ENCODE results near the gene ADGRG4.
"Not testable (repeated sequence)": the region's sequence is repeated elsewhere in the genome, so short reads cannot be mapped to it uniquely, and the experiment has no call there.

Gene ADGRG4

DNA sequence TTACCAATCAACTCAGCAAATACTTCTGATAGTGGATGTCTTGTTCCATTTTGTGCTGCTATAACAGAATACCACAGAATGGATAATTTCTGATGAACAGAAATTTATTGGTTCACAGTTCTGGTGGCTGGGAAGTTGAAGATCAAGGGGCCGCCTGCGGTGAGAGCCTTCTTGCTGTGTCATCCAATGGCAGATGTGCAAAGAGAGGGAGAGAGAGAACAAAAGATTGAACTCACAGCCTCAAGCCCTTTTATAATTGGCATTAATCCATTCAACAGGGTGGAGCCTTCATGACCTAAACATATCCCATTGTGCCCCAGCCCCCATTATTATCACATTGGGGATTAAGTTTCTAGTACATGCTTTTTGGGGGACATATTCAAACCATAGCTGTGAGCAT lies 86.1 kb downstream of the ADGRG4 start:
- FAIRE-seq: no peak

DNA sequence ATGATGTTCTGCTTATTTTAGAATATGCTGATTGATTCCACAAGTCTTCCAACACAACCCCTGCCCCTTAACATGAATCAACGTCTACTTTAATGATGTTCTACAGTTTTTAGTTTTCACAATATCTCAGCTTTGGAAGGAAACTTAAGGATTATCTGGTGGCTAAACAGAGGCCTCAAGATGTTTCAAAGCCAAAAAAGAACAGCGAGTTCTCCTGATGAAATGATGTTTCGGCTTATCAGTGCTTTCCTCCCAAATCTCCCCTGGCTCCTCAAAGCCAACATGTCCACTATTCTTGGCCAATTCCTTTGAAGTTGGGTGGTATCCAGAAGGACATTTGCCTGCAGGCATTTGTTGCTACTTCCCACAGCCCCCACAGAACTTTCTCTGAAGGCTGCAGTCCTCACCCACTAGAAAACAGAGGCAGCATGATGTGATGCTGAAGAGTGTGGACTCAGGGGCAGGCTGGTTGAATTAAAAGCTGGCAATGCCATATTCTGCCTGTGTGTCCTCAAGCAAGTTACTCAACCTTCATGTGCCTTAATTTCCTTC lies 87.3 kb downstream of the ADGRG4 start:
- no peak for FAIRE-seq

DNA sequence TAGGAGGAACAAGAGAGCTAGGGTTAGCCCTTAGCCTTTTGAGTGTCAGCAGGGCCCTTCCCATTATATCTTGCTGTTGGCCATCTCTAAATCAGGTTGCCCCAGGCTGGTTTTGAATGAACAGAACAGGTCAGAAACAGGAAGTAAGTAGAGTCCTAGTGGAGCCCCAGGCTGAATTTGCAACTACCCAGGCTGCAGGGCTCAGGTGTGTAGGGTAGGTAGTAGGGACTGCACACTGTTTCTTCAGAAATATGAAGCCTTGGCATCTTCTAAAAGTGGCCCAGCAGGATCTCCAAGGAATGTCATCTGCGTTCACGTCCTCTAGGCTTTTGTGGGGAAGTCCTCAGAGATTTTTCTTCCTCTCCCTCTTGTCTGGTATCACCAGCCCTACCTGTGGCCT lies 90.2 kb downstream of the ADGRG4 start:
- FAIRE-seq: no peak

- FAIRE-seq: no peak
Observed at GRCh38 chrX:136395271-136395670, 94.5 kb downstream of the ADGRG4 start.

DNA sequence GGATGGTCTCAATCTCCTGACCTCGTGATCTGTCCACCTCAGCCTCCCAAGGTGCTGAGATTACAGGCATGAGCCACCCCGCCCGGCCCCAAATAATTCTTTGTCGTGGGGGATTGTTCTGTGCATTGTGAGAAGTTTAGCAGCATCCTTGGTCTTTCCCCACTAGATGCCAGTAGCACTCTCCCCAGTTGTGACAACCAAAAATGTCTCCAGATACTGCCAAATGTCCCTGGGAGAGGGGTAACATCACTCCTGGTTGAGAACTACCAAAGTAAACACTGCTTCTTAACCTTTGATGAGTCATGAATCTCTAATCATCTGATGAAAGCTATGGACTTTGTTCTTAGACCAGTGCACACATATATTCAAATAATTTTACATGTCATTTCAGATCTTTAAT lies 96.2 kb downstream of the ADGRG4 start:
- no peak for FAIRE-seq

DNA sequence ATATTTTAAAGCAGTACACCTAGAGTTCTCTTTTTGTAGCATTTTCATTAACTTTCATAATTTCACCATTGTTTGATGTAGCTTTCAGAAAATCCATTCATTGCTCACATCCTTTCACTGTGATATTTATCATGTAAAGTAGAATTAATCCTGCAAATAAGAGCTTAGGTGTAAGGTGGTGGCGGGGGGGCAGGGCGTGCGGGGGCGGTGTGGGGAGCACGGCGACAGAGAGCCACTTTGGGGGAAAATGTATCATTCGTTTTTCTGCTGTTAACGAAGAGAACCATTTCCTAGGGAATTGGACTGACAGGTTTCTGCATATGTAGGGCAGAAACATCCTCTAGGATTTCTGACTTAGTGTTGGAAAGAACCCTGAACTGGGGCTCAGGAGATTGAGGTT lies 104.4 kb downstream of the ADGRG4 start:
- no peak for FAIRE-seq

DNA sequence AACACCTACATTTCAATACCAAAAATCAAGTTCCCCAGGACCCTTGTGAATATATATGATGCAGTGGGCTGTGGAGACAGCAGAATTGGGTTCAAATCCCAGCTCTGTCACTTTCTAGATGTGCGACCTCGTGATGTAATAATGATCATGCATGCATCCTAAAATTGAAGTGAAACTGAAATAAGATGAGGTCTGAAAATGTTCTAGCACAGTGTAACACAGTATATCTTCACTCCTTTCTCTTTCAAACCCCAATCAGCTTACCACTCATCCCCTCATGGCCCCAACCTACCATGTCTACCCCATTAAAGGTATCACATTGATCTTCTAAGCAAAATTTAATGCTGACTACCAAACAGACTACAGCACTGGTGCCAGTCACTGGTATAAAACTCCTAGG lies 117.0 kb downstream of the ADGRG4 start:
- FAIRE-seq: no peak

- FAIRE-seq: no peak
Observed at GRCh38 chrX:136421338-136421737, 120.6 kb downstream of the ADGRG4 start.

DNA sequence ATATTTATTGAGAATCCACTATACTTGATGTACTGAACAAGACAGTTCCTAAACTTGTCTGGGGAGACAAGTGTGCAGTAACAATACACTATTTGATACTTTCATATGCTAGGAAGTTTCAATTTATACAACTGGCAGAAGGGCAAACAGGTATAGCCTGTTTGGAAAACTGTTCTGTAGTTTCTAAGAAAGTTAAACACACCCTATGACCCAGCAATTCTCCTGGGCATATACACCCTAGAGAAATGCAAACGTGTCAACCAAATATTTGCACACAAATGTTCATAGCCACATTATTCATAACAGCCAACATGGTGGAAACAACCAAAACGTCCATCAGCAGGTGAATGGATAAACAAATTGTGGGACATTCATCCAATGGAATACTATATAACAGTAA lies 123.0 kb downstream of the ADGRG4 start:
- FAIRE-seq: no peak

- FAIRE-seq: no peak
Observed at GRCh38 chrX:136425996-136426395, 125.2 kb downstream of the ADGRG4 start.

GRCh38 chrX:136431625-136432024 lies 130.9 kb downstream of the ADGRG4 start:
- FAIRE-seq: no peak

DNA sequence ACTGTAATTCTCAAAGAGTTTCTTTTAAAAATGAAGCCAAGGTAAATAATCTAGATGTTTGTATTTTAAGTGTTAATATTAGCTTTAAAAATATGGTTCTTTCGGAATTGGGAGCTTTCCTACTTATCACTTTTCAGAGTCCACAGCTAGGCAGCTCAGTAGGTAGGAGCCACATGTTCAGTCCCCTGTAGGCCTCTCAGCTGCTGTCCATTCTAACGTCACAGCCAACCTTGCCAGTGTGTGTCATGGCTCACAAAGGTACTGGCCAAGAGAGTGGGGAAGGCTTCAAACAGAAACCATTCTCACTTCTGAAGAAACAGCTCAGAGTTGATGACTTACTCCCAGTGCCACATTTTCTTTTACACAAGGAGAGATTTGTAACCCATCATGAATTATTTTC lies 137.0 kb downstream of the ADGRG4 start:
- no peak for FAIRE-seq

DNA sequence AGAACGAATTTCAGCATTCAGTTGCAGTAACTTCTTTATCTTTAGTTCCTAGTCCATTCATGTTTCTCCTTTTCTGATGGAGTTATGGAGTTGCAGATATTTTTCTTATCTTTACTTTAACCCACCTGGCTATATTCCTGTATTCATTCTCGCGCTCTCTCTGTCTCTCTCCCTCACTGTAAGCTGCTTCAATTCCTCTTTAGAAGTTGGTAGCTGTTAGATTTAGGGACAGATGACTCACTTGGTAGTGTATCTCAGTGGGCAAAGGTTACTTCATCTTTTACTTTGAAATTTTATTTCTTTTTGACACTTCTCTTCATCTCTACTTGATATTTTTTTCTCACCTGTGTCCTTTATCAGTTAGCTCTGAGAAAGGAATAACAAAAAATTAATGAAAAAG lies 137.4 kb downstream of the ADGRG4 start:
- no peak for FAIRE-seq

- FAIRE-seq: not testable (repeated sequence)
Observed at GRCh38 chrX:136445674-136446073, 144.9 kb downstream of the ADGRG4 start.

DNA sequence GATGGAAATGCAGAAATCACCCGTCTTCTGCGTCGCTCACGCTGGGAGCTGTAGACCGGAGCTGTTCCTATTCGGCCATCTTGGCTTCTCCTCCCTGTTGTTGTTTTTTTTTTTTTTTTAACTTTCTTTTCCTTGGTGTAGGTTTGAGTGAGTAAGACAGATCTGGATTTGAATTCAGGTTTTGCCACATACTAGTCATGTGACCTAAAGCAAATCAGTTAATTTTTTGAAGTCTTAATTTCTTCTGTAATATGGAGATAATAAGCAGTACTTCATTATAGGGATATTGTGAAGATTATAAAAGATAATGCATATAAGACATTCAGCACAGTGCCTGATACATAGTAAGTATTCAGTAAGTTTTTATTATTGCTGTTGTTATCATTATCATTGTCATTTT lies 145.4 kb downstream of the ADGRG4 start:
- FAIRE-seq: no peak

- no peak for FAIRE-seq
Observed at GRCh38 chrX:136447308-136447707, 146.5 kb downstream of the ADGRG4 start.

DNA sequence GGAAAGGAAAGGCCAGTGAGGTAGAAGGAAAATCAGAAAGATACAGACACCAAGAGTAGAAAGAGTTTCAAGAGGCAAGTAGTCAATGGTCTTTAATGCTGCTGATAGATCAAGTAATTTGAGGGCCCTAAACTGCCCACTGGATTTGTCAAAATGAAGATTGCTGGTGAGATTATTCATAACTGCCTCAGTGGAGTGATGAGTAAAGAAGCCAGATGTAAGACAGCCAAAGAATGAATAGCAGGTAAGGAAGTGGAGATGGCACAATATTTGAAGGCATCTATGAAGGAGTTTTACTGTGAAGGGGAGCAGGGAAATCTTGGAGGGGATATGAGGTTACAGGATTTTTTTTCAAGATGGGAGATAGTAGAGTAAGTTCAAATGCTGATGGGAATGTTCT lies 147.2 kb downstream of the ADGRG4 start:
- FAIRE-seq: no peak

GRCh38 chrX:136450050-136450830 lies 149.5 kb downstream of the ADGRG4 start:
- FAIRE-seq: no peak

DNA sequence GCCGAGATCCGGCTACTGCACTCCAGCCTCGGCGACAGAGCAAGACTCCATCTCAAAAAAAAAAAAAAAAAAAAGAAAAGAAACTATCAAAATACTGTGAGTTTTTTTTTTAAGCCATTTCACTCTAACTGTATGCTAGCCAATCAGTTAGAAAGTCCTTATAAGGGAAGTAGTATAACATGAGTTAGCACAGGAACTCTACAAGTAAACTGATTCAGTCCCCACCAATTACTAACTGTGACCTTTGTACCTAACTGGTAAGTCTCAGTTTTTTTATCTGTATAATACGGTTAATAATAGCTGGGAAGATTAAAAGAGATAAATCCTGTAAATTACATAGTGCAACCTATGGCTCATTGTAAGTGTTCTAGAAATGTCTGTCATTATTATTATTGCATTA lies 151.9 kb downstream of the ADGRG4 start:
- FAIRE-seq: no peak

- FAIRE-seq: no peak
Observed at GRCh38 chrX:136453114-136453513, 152.4 kb downstream of the ADGRG4 start.

DNA sequence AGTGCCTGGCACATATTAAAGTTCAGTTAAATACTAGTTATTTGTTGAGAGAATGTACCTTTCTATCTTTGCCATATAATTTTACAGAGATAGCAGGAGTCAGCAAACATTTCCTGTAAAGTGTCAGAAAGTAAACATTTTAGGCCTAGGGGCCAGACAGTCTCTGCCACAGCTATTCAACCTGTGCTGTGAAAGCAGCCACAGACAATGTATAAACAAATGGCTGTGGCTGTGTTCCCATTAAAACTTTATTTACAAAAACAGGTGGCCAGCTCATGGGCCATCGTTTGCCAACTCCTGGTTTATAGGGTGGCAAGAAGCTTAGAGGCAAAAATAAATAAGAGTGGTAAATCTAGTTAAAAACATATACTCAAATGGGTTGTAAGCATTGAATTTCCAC lies 153.0 kb downstream of the ADGRG4 start:
- no peak for FAIRE-seq

DNA sequence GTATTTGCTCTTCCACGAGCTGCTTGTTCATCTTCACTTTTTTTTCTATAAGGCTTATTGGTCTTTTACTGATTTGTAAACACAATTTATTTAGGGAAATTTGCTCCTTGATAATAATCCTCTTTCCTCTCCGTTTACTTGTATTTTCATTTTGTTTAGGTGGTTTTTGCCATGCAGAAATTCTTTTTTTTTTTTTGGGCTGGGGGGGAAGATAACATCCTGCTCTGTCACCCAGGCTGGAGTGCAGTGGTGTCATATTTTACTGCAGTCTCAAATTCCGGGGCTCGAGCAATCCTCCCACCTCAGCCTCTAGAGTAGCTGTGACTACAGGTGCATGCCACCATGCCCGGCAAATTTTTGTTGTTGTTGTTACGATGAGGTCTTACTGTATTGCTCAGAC lies 155.4 kb downstream of the ADGRG4 start:
- no peak for FAIRE-seq

DNA sequence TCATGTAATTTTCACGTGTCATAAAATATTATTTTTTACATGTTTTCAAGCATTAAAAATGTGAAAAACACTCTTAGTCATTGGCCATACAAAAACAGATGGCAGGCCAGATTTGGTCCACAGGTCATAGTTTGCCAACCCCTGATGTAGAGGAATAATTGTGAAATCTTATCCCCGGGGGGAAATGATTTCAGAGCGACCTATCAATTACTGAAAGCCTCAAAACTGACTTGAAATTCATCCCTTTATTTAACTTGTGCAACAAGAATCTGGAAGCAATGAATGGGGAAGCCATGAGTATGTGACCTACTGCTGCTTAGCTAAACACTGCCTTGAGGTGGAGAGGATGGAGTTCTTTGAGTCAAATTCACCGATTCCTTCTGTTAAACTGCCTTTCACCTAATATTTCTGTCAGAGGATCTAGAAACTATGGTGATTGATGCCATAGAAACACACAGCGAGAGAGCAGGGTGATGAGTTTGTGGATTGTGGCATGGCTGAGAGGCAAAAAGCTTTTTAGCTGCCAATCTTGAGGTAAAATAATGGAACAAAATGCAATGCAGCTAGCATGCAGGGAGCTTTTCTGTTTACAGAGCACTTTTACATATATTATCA lies 156.6 kb downstream of the ADGRG4 start:
- no peak for FAIRE-seq

- FAIRE-seq: no peak
Observed at GRCh38 chrX:136464589-136464988, 163.8 kb downstream of the ADGRG4 start.
